NCI-H146 treated with DMSO at 0.1 percent for 48 hours (cell line): ENCODE data around the gene SLC22A13.
"Not testable (repeated sequence)": the region's sequence is repeated elsewhere in the genome, so short reads cannot be mapped to it uniquely, and the experiment has no call there.

ENCODE experiments used
- DNase-seq: peaks from one replicate; lab custom pipeline; 2025; ENCODE audit not compliant: unreplicated experiment; lab: John Stamatoyannopoulos, UW

The SLC22A13 gene

DNA sequence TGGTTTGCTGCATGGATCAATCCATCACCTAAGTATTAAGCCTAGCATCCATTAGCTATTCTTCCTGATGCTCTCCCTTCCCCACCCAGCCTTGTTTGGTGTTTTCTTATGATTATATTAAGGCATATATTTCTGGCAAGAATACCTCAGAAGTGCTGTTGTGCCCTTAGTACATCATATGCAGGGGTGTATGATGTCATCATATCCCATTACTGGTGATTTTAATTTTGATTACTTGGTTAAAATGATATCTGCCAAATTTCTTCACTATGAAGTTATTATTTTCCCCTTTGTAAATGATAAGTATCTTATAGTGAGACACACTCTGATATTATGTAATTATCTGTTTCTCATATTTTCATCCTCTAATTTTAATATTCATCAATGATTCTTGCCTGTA is 31.9 kb downstream of the SLC22A13 start:
- DNase-seq = no peak

DNA sequence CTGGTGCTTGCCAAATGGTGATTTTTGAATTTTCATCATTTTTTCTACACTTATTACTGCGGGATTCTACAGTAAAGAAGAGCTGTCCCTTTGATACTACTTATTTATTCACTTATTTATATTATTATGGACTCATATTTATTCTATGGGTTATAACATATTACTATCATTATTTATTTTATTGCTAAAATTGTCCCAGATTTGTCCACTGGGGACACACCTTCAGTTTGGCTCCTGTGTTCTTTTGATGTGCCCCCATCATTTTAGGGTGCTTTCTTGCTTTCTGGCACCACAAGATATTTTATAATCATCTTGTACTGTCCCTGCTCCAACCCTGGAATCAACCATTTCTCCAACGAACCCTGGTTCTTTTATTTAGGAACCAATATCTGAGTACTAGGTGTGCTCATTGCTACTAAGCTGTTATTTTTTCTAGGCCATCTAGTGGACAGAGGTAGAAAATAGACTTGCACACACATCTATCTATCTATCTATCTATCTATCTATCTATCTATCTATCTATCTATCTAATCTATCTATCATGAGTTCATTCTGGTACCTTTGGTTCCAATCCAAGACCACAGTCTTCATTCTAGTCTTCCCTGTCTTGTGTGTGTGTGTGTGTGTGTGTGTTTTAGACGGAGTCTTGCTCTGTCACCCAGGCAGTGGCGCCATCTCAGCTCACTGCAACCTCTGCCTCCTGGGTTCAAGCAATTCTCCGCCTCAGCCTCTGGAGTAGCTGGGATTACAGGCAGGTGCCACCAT is 32.5 kb downstream of the SLC22A13 start:
- no peak for DNase-seq

DNA sequence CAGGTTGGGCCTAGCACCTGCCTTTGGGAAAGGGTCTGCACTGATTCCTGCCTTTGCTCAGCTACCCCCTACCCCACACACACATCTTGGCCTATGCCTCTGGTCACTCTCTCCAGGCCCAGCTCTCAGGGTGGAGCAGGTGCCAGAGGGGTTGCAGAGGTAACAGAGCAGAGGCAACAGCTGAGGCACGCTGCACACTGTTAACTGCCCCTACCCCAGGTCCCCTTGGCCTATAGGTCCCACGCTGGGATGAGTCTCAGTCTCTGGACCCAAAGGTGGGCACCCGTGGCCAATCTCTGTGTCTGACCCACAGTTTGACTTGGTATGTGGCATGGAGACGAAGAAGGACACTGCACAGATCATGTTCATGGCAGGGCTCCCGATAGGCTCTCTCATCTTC is 41.3 kb downstream of the SLC22A13 start:
- no peak for DNase-seq

DNA sequence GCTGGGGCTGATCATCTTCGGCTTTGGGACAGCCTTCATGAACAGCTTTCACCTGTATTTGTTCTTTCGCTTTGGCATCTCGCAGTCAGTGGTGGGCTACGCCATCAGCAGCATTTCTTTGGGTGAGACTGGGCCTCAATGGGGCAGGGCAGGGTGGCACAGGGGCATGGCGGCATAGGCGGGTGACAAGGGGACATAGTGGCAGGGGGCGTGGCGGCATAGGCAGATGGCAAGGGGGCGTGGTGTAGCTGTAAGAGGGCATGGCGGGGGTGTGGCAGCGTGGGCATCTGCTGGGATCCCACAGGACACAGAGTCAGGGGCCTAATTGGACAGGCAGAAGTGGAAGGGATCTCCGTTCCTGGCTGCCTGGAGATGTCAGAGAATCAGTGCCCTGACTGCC is 42.0 kb downstream of the SLC22A13 start:
- DNase-seq = no peak

DNA sequence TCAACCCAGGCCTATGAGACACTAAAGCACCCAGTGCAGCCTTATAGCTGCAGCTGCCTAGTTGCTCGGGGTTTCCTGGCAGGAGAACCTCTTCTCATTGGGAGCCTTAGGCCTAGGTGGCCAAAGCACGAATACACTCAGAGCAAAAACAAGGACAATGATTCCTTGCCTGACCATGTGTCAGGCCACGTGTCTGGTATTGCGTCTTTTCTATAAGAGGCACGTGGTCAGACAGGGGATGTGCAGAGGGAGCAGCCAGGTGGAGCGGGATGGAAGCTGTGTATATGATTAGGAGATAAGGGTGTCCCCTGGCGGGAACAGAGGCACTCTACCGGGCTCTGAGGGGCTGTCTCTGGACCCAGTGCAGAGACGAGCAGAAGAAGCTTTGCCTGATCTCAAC is 42.8 kb downstream of the SLC22A13 start:
- DNase-seq = no peak

DNA sequence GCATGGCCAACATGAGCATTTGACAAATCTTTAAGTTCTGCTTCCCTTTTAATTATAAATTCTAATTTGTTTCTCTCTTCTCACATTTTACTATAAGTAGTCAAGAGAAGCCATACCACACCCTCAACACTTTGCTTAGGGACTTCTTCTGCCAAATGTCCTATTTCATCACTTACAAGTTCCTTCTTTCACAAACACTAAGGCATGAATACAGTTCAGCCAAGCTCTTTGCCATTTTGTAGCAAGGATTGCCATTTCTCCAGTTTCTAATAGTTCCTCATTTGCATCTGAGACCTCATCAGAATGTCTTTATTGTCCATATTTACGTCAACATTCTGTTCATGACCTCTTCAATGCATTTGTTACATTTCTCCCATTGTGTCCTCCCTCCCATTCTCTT is 45.9 kb downstream of the SLC22A13 start:
- no peak for DNase-seq

DNA sequence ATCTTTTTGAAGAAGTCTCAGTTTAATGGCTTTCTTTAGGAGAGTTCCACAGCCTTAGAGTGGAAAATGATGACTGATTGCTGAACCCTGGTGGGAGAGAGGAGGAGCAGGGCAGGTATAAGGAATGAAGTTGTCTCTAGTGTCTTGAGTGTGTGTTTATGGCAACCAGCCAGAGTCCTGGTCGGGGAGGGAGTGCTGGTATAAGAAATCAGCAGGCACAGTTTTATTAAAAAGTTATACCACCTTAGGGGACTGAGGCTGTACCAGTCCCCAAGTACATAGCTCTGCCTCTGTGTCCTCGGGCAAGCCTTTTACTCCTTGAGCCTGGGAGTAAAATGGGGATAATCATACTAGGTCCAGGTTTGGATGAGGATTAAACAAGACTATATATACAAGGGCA is 46.3 kb downstream of the SLC22A13 start:
- no peak for DNase-seq

DNA sequence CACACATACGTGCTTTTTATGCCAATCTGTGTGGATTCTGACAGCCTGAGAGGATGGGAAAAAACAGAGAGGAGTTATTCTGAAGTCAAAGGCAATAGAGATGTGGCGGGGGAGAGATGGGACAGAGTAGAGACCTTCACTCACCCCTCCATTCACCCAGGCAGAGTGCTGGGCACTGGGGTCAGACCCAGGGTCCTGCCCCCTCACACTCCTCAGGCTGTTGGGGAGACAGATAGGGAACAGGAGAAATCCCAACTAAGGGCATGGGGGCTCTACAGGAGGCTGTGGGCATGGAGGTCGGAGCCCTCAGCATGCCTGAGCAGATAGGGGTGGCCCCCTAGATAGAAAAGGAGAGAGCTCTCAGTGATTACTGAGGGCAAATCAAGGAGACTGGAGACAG is 46.7 kb downstream of the SLC22A13 start:
- no peak for DNase-seq

DNA sequence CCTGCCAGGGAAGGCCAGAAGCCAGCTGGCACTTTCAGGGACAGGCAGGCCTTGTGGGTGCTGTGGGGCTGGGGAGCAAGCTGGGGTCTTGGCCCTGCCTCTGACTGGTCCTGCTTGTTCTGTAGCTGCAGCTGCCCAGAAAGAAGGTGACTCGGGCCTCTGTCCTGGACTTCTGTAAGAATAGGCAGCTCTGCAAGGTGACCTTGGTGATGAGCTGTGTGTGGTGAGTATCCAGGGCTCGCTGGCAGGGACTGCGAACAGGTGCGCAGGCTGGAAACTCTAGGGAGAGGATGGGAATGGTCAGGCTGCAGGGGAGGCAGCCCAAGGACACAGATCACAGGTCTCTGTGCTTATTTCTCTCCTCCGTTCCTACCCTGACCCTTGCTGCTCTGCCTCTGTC is 47.7 kb downstream of the SLC22A13 start:
- DNase-seq = no peak

DNA sequence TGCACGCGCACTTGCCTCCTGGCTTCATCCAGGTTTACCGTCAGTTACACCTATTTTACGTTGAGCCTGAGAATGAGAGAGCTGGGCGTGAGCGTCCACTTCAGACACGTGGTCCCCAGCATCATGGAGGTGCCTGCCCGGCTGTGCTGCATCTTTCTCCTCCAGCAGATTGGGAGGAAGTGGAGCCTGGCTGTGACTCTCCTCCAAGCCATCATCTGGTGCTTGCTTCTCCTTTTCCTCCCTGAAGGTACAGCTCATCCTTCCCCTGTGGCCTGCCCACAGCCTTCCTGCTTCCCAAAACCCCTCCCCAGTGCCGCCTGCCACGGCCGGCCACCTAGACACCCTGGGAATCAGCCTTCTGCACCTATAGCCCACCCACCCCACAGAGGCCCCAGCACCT is 48.1 kb downstream of the SLC22A13 start:
- no peak for DNase-seq

DNA sequence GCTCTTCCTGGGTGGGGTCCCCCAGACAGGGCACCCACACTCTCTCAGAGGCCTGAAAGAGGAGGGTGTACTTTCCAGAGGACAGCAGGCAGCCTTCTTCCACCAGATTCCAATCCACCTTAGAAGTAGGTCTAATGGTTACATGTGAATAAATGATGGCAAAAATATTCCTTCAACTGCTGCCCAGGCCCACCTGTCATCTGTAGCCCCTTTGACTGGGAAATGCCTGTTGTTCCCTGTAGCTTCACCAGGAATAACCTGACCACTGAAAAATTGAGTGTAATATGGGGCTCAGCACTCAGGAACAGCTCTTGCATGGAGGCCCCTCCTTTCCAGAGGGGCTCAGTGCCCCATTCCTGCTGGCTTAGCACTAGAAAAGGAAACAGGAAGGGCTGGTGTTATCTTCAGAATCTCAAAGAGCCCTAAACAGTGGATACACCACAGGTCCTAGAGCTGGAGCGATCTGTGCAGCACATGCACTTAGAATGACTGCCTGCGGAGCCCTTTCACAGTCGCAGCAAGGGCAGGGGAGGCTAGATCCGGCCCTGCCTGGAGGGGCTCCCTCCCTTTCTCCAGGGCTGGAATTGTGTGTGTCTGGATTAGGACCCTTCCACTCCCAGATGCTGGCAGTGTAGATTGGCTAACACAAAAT is 48.6 kb downstream of the SLC22A13 start:
- DNase-seq = no peak

DNA sequence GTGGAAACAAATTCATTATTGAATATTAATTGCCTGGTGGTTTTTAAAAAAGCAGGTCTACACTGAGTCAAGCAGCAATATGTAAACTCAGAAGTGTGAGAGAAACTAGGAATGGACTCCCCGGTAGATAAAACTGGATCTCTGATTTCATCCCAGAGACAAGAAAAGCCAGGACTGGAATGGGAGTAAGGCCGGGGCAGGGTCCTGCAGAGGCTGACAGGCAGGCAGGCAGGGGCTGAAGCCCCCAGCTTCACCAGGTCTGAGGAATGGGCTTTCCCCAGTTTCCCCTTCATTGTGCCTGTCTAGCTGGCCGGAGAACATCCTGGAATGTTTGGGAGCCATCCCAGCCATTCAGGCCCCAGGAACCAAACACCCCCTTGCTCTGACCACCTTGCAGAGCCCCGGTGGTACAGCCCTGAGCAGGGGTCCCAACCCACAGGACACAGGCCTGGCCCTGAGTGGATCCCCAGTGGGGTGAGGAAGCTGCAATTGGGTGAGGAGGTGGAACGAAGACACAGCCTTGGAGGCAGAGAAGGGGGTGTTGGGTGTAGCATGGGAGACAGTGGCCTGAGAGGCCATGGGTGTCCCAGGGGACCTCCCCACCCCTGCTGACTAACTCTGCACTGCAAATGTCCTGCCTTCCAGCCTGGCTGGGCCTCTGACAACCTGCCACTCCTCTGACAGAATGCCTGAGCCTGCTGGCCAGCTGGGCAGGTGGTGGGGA is 49.3 kb downstream of the SLC22A13 start:
- no peak for DNase-seq

DNA sequence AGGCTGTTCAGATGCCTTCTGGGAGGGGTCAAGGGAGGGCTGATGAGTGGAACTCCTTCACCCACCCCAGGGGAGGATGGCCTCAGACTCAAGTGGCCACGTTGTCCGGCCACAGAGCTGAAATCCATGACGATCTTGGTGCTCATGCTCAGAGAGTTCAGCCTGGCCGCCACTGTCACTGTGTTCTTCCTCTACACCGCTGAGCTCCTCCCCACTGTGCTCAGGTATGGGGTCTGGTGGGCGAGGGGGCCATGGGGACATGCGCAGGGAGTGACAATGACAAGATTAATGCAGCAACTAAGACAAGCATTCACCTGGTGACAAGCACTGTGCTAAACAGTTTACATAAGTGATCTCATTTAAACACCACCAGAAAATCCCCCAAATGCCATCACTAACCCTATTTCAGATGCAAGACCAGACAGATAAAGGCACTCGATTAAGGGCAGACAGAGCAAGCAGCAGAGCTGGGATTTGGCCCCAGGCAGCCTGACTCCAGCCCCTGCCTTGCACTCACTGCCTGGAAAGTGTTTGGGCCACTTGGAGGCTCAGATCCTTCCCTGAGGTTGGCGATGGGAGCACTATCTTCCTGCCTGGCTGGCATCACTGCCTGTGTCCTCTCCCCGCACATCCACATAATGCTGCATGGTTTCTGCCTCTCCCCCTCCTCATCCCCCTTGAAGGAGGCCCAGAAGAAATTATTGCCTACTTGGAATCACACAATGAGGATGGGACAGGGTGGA is 50.0 kb downstream of the SLC22A13 start:
- no peak for DNase-seq

DNA sequence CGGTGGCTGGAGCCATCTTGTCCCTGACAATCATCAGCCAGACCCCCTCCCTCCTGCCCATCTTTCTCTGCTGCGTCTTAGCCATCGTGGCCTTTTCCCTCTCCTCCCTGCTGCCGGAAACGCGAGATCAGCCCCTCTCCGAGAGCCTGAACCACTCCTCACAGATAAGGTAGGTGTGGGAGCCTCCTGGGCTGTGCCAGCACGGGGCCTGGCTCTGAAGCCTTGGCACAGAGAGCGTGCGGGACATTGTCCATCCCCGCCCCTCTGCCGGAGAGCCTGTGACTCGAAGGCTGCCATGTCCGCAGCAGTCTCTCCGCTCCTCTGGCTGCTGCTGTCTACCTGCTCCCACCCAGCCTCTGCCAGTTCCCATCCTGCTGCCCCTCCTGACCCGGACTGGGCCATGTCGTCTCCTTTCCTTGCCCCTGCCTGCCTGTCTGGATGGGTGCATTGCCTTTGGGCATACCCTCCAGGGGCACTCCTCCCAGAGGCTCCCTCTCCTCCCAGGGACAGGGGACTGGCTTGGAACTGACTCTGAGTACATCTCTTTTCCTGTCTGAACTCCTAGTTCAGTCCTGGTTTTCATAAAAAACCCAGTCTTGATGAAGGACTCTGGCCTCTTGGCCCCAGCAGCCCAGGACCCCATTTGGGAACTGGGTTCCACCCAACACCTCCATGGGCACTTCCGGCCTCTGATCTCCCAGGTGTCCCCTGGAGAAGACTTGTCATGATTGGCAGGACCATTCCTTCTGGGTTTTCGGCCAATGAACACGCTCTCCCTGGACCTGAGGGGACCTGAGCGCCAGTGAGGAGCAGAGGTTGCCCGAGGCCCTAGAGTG is 51.0 kb downstream of the SLC22A13 start:
- DNase-seq = no peak

DNA sequence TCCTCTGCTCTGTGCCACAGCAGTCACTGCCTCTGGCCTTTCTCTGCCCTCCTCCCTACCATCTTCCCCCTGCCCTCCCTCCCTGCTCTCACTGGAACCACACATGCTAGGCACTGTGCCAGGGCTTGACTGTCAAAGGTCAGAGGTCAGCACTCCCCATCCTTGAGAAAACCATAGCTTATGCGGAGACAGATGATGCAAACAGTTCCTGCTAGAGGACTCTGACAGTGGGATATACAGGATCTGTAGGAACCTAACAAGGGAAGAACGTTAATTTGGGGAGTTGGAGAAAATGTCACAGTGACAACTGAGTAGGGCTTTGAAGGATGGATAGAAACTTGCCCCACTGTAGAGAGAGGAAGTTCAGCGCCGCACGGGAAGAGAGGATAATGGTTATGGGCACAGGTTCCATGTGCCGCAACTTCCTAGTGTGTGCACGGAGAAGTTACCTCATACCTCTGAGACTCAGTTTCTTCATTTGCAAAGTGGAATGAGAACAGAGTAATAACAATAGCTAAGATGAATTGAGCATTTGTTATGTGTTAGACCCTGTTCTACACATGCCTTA is 51.7 kb downstream of the SLC22A13 start:
- DNase-seq = no peak

DNA sequence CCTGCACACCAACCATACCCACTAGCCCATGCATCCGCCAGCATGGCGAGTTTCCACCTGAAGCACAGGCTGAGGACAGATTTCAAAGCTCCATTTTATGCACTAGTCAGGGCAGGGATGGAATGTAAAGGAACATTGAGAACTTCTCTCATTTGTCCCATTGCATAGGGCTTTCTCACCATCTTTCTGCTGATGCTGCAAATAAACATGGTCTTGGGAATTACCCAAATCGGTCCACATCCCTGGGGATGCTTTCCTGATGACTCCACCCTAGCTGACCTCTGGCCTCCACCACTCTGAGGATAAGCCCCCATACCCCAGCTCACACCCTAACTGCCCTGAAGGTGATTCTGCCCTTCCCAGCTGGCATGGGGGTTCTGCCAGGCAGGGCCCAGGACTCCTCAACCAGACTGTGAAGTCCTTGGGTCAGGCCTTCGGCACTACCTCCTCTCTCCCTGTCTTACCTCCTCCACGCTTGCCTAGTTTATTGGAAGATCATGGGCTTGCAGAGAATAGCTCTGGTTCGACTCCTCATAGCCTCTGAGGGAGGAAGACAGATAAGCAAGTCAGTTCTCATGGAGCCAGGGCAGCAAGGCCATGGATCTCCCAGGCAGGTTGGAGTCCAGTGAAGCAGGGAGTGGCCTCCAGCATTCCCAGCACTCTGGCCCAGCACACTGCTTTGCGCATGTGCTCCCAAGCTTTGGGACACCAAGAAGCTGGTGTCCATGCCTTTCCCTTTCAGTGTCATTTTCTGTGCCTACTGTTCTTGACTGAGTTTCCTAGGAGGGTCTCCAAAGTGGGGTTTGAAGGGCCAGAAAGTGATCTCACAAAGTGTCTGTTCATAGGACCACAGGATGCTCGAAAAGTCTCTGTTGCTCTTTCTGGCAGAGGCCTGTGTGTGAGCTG is 53.4 kb downstream of the SLC22A13 start:
- DNase-seq = no peak

DNA sequence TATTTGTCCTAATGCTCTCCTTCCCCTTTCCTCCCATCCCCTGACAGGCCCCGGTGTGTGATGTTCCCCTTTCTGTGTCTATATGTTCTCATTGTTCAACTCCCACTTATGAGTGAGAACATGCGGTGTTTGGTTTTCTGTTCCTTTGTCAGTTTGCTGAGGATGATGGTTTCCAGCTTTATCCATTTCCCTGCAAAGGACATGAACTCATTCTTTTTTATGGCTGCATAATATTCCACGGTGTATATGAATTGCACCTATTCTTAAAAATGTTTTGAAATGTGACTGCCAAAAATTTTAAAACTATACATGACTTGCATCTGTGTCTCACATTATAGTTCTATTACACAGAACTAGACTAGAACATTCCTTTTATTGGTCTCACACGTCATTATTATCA is 55.0 kb downstream of the SLC22A13 start:
- DNase-seq = not testable (repeated sequence)

DNA sequence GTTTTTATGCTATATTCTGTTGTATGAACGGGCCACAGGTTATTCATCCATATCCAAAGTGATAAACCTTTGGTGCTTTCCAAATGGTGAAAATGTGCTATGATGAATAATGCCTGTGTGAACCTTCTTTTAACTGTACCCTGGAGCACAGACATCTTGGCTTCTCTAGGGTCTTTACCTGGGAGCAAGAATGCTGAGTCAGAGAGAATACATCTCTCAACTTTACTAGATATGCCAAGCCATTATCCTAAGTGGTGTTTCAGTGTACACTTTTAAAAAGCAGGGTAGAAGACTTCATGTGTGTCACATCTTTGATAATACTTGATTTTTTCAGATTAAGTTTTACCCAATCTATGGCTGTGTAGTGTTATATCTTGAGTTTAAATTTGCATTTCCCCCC is 57.4 kb downstream of the SLC22A13 start:
- no peak for DNase-seq

DNA sequence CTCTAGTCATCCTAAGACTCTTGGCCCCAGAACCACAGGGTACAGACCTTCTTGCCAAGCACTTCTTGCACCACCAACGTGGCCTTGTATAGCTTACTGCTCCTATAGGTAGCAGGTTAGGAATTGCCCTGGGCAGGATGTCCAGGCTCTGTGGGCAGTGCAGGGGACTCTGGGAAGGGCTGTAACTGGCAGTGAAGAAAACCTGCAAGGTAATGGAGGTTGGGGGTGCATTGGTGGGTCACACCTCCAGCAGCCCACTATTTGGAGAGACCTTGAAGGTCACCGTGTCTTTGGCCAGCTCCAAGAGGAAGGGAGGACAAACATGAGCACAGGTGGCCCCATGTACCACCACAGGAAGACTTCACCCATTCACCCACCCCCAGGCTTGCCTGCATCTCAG is 59.6 kb downstream of the SLC22A13 start:
- DNase-seq = no peak
